Left ventricle myocardium inferior (tissue), 1 donor: Measurements from ENCODE around the gene TOR1B. TPM values are rescaled to one million over a fixed set of nuclear protein-coding genes. Genes with fewer than 3 reads are reported as not detected.

ENCODE experiments used
- DNase-seq: peaks from one replicate; pipeline ENCODE4 v3.0.0-alpha.2; 2020
- H3K27ac ChIP-seq: fragments of 200-600 bp; replicated peaks from 2 replicates; pipeline ENCODE4 v1.8.0; 2021
- H3K27me3 ChIP-seq: fragments of 200-600 bp; 2 replicates; pipeline ENCODE4 v1.8.0; 2021; ENCODE audit warnings: low read depth
- H3K36me3 ChIP-seq: fragments of 200-600 bp; 2 replicates; pipeline ENCODE4 v1.8.0; 2021
- H3K4me1 ChIP-seq: fragments of 200-600 bp; 2 replicates; pipeline ENCODE4 v1.8.0; 2021
- H3K4me3 ChIP-seq: fragments of 200-600 bp; 2 replicates; pipeline ENCODE4 v1.8.0; 2021; ENCODE audit warnings: mild to moderate bottlenecking, moderate library complexity
- H3K9me3 ChIP-seq: fragments of 200-600 bp; replicated peaks from 2 replicates; pipeline ENCODE4 v1.8.0; 2021
- intact Hi-C: fragments of 100-400 bp; cut with micrococcal nuclease; formaldehyde crosslinking; loops from one replicate; pipeline ENCODE4 v1.11.0; 2022
- total RNA-seq: library from RNA; stranded (reverse); fragmentation: NEBNext Ultra II Directional; extraction: Animal tissue kit (Norgen Biotek cat#: 25700); gene quantifications from one replicate; pipeline ENCODE4 v1.2.1, GENCODE V29; 2021
- TF ChIP-seq, protein P1 (sequence below): fragments of 200-600 bp; IDR thresholded peaks from 2 replicates; pipeline ENCODE4 v1.8.0; 2021; ENCODE audit warnings: antibody characterized with exemption, mild to moderate bottlenecking, borderline replicate concordance
- donor health status: DM: no; HTN: yes; CAD: no; lungs with severe emphysema.

The TOR1B gene
- total RNA-seq, 1 donor from 2014 or later, result 10.6 TPM

- Histone ChIP-seq H3K4me1 (peaks cover 3% of the 10 kb centered on the region), H3K9me3 (no peaks in the 10 kb centered on the region), H3K36me3 (peaks cover 63% of the 10 kb centered on the region), H3K27me3 (no peaks in the 10 kb centered on the region), H3K27ac (no peak overlapping the region), H3K4me3 (no peak overlapping the region)
- intact Hi-C loops, result no loop called here
- no peak for DNase-seq
- TF ChIP-seq, protein P1, sequence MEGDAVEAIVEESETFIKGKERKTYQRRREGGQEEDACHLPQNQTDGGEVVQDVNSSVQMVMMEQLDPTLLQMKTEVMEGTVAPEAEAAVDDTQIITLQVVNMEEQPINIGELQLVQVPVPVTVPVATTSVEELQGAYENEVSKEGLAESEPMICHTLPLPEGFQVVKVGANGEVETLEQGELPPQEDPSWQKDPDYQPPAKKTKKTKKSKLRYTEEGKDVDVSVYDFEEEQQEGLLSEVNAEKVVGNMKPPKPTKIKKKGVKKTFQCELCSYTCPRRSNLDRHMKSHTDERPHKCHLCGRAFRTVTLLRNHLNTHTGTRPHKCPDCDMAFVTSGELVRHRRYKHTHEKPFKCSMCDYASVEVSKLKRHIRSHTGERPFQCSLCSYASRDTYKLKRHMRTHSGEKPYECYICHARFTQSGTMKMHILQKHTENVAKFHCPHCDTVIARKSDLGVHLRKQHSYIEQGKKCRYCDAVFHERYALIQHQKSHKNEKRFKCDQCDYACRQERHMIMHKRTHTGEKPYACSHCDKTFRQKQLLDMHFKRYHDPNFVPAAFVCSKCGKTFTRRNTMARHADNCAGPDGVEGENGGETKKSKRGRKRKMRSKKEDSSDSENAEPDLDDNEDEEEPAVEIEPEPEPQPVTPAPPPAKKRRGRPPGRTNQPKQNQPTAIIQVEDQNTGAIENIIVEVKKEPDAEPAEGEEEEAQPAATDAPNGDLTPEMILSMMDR, result no peak
Measured at GRCh38 chr9:129828051-129828450, 25.1 kb downstream of the TOR1B start.

- DNase-seq, result no peak
- no peak overlapping the region for H3K4me3 ChIP-seq
- peak overlapping the region; percentile 17 for H3K27ac ChIP-seq
- peaks cover 66% of the 10 kb centered on the region for H3K36me3 ChIP-seq
- TF ChIP-seq, protein P1, result no peak
- H3K9me3 ChIP-seq, result no peaks in the 10 kb centered on the region
- peaks cover 6% of the 10 kb centered on the region for H3K4me1 ChIP-seq
- intact Hi-C loops, result no loop called here
- H3K27me3 ChIP-seq, result no peaks in the 10 kb centered on the region
Measured at GRCh38 chr9:129828969-129829368, 26.0 kb downstream of the TOR1B start.

DNA sequence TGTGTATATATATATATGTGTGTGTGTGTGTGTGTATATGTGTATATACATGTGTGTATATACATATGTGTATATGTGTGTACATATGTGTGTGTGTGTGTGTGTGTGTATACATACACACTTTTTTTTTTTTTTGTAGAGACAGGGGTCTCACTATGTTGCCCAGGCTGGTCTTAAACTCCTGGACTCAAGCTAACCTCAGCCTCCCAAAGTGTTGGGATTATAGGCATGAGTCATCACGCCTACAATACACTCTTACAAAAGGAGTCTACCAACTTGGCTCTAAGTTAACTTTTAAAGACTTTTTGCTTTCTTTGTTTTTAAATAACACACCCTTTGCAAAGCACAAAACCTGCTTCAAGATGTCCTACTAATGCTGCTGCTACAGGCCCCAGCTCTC is 30.0 kb downstream of the TOR1B start:
- H3K36me3 ChIP-seq, result peaks cover 54% of the 10 kb centered on the region
- no peak for DNase-seq
- H3K27me3 ChIP-seq, result no peaks in the 10 kb centered on the region
- H3K4me3 ChIP-seq, result no peak overlapping the region
- peaks cover 36% of the 10 kb centered on the region for H3K4me1 ChIP-seq
- TF ChIP-seq, protein P1, result no peak
- intact Hi-C loops, result no loop called here
- no peaks in the 10 kb centered on the region for H3K9me3 ChIP-seq
- no peak overlapping the region for H3K27ac ChIP-seq

DNA sequence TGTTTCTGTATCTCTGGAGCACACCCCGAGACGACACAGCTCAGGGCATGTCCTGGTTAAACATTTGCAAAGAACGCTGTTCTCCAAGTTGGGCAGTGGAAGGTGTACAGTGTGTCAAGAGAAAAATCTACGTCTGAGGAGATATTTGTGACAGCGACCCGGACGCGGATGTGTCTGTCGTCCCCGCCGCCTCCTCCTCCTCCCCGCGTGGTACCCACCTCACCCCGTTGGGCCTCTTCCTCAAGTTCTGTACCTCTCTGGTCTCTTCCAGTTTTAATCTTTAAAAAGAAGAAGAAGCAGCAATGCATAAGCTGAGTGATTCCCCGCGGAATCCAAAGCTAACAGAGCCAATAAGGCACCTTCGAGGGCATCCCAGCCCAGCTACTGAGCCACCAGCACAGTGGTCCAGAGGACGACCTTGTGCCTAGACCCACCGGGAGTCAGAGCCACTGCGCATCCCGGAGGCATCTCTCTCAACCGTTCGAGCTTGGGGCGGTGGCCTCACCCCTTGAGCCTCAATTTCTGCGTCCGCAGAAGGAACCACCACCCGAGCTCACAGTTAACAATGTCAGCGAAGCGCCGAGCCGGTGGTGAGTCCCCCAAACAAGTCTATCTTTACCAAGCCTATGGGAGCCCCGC is 31.6 kb downstream of the TOR1B start:
- H3K9me3 ChIP-seq, result no peaks in the 10 kb centered on the region
- TF ChIP-seq, protein P1, result no peak
- no peak for DNase-seq
- H3K27me3 ChIP-seq, result no peaks in the 10 kb centered on the region
- peak overlapping the region; percentile 80 for H3K27ac ChIP-seq
- H3K4me1 ChIP-seq, result peaks cover 37% of the 10 kb centered on the region
- intact Hi-C loops, result no loop called here
- peaks cover 38% of the 10 kb centered on the region for H3K36me3 ChIP-seq
- H3K4me3 ChIP-seq, result peak overlapping the region; percentile 83

GRCh38 chr9:129835128-129835859 is 32.3 kb downstream of the TOR1B start, which contains the start of the genes C9orf78 and USP20:
Gene C9orf78, minus strand, starts transcription at chr9:129835275. Its CDS starts 54 bp downstream, at chr9:129835221.
Gene USP20, plus strand, starts transcription at chr9:129835458. Its CDS starts 17,098 bp downstream, at chr9:129852556.
- DNase-seq, result peak; percentile 96
- H3K27ac ChIP-seq, result peak within 1 kb of the TSS; percentile 80
- no peaks in the 10 kb centered on the region for H3K27me3 ChIP-seq
- H3K9me3 ChIP-seq, result no peaks in the 10 kb centered on the region
- peak within 1 kb of the TSS; percentile 83 for H3K4me3 ChIP-seq
- intact Hi-C loops, result no loop called here
- peaks cover 31% of the 10 kb centered on the region for H3K36me3 ChIP-seq
- H3K4me1 ChIP-seq, result peaks cover 40% of the 10 kb centered on the region
- TF ChIP-seq, protein P1, result no peak
